ENCODE results near the gene CD40.

GRCh38 chr20:46122071-46122470 lies 4.0 kb downstream of the CD40 start:
- TF ChIP-seq EZH2phosphoT487 (IDR thresholded peaks at IDR 0.05; ENCODE audit: insufficient read depth, low read depth) = no peak
- no peak for TF ChIP-seq EZH2 (IDR thresholded peaks at IDR 0.05; ENCODE audit: insufficient read depth, poor library complexity, severe bottlenecking)

Measured in GM23248 (cell line).